Right ventricle myocardium superior (tissue), 1 donor: ENCODE measurements around the gene MET. TPM values are rescaled to one million over a fixed set of nuclear protein-coding genes. Genes with fewer than 3 reads are reported as not detected.
"Not testable (repeated sequence)": the region's sequence is repeated elsewhere in the genome, so short reads cannot be mapped to it uniquely, and the experiment has no call there.

Source experiments
- ATAC-seq: fragments of 200-7000 bp; cut with Tn5 transposase; one replicate; pipeline ENCODE4 v1.9.1; 2020; ENCODE audit warnings: mild to moderate bottlenecking; ENCODE audit not compliant: poor library complexity
- DNase-seq: peaks from one replicate; pipeline ENCODE4 v3.0.0-alpha.2; 2020
- intact Hi-C: fragments of 100-400 bp; cut with DNase I; formaldehyde crosslinking; loops from one replicate; pipeline ENCODE4 v1.11.2; 2022
- total RNA-seq: library from RNA; stranded (reverse); fragmentation: NEBNext Ultra II Directional; extraction: Animal tissue kit (Norgen Biotek cat#: 25700); gene quantifications from one replicate; pipeline ENCODE4 v1.2.1, GENCODE V29; 2021
- donor health status: DM: no; HTN: yes; CAD: no; lungs with severe emphysema.

Gene MET
- total RNA-seq, 1 donor from 2014 or later: 14.3 TPM

- DNase-seq (no peak), ATAC-seq (peak; percentile 41)
- intact Hi-C loops: no loop called here
Observed at GRCh38 chr7:116653646-116654045, 18.4 kb upstream of the MET start.

DNA sequence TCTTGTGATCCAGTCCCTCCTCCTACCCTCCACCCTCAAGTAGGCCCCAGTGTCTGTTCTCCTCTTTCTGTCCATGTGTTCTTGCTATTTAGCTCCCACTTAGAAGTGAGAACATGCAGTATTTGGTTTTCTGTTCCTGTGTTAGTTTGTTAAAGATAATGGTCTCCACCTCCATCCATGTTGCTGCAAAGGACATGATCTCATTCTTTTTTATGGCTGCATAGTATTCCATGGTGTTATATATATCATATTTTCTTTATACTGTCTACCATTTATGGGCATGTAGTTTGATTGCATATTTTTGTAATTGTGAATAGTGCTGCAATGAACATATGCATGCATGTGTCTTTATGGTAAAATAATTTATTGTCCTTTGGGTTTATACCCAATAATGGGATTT is 12.7 kb upstream of the MET start:
- intact Hi-C loops, DNase-seq, ATAC-seq: not testable (repeated sequence)

DNA sequence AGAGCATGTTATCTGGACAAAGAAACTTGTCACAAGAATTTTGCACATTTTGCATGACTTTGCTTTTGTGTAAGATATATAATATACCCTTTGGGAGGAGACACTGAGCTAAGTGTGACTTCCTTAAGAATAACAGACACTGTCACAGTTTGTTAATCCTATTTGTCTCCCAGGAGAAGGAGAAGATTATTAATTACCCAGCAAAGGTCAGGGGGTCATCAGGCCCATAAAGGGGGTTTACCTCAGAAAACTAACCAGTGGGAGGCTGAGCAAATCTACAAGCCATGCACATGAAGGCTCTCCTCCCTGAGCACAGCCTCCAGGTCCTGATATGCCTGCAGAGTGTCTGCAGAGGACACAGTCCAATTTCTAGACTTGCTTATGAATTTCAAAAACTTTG is 10.1 kb upstream of the MET start:
- ATAC-seq (no peak), DNase-seq (no peak)
- intact Hi-C loops: no loop called here

GRCh38 chr7:116663744-116664143 is 8.3 kb upstream of the MET start:
- ATAC-seq (peak; percentile 63), DNase-seq (peak; percentile 35)
- intact Hi-C loops: no loop called here

- ATAC-seq (no peak), DNase-seq (no peak)
- intact Hi-C loops: no loop called here
Observed at GRCh38 chr7:116665332-116665996, 6.5 kb upstream of the MET start.

- DNase-seq (no peak), ATAC-seq (no peak)
- intact Hi-C loops: loop anchor here (5.0 to 10.0 kb wide), 3 partner anchors 75 to 138 kb away; no protein-coding TSS in a partner anchor
Observed at GRCh38 chr7:116669769-116670168, 2.2 kb upstream of the MET start.

DNA sequence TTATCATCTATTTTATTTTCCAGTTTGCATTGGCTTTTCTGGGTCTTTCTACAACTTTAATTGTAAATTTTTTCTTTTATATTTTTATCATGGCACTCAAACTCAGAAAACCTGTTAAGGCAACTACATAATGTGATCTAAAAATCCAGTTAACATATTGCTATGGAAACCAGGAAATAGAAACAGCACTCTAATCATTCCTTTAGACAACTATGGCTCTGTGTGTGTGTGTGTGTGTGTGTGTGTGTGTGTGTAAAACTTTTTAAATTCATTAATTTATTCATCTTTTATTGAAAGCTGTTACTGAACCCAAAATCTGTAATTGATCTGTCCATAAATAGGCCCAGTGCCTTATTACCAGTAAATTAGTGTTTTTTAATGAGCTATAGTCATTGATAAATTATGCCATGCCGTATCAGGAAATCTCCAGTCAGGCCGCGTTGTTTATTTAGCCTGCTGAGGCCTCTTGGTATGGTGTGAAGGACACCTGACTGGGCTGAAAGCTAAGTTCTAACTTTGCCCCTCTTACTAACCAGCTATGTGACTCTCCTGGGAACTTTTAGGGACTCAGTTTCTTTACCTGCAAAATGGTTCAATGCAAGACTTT is 1.5 kb upstream of the MET start:
- intact Hi-C loops: loop anchor here (5.0 to 10.0 kb wide), 3 partner anchors 76 to 137 kb away; no protein-coding TSS in a partner anchor
- ATAC-seq (no peak), DNase-seq (no peak)

GRCh38 chr7:116671111-116671510 is 885 bp upstream of the MET start:
- intact Hi-C loops: loop anchor here (5.0 to 10.0 kb wide), 3 partner anchors 76 to 136 kb away; no protein-coding TSS in a partner anchor

DNA sequence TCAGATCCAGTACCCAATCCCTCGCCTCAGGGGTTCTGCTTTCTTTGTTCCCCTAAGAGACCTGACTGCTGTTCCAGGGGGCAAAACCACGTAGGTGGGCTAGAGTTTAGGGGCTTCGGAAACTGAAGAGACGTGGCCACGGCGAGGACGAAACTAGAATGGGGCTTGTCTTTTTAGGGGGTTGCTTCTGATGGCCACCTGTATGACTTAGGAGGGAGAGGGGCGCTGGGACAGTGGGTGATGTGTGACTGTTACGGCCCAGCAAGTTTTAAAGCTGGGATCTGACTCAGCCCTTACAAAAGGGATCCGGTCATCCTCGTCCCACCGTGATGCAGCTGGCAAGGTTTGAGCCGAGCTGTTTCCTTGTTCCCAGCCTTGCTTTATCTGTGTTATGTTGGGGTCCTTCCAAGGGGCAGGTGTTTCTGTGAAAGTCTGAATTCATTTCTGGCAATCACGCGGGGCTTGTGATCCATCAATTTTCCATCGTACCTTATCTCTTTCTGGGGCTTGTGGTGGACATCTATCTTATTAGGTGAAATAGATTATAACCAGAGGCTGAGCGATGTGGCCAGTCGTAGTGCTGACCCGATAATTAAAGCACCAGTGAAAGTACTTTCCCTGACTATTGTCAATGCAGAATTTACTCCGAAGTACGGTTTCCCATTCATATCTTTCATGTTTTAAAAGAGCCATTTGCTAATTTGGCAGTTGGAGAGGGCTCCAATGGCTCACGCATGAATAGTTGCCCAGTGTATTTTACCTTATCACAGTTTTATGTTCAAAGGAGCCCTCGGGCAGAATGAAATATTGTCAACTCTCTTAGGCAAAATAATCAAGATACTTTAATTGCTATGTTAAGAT is 830 bp downstream of the MET start:
- peak; percentile 19 for ATAC-seq
- intact Hi-C loops: loop anchor here (5.0 to 10.0 kb wide), 3 partner anchors 78 to 134 kb away; no protein-coding TSS in a partner anchor
- peak; percentile 35 for DNase-seq

More at GRCh38 chr7:116671111-116671510, 885 bp upstream of the MET start:
- DNase-seq (no peak), ATAC-seq (no peak)

- ATAC-seq: no peak
- intact Hi-C loops: loop anchor here (5.0 to 10.0 kb wide), 3 partner anchors 79 to 134 kb away; no protein-coding TSS in a partner anchor
Observed at GRCh38 chr7:116673457-116673865, 1.5 kb downstream of the MET start.

DNA sequence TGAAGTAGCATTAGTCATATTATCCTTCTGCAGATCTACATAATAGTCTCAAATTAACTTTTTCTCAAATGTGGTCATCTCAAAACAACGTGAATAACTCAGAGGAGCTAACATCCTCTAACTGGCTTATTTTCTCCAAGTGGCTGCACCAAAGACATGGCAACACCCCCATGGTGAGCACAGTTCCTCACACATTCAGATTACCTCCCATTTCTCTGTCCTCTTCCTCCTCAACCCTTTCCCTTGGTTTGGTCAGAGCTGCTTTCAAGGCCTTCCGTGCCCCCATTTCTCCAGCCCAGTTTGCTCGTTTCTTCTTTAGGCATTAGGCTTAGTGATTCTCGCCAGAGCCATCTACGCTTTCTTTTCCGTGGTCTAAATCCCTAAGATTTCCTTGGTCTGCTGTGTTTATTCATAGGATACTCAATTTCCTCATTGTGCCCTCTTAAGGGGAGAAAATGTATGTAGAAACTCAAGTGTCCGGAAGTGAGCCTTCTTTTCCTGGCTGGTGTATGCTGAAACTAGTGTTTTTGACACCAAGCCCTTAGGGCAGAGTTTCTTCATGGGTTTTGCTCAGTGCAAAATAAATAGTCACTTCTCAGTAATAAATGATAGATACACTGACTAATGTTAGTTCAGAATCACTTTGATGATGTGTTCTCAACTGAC is 2.6 kb downstream of the MET start:
- ATAC-seq: no peak
- DNase-seq: no peak
- intact Hi-C loops: loop anchor here (5.0 to 10.0 kb wide), 3 partner anchors 80 to 133 kb away; no protein-coding TSS in a partner anchor

More at GRCh38 chr7:116673457-116673865, 1.5 kb downstream of the MET start:
- no peak for DNase-seq

GRCh38 chr7:116675812-116676355 is 3.9 kb downstream of the MET start:
- DNase-seq (no peak), ATAC-seq (no peak)
- intact Hi-C loops: loop anchor here (10.0 kb wide), 2 partner anchors 81 to 109 kb away; no protein-coding TSS in a partner anchor

DNA sequence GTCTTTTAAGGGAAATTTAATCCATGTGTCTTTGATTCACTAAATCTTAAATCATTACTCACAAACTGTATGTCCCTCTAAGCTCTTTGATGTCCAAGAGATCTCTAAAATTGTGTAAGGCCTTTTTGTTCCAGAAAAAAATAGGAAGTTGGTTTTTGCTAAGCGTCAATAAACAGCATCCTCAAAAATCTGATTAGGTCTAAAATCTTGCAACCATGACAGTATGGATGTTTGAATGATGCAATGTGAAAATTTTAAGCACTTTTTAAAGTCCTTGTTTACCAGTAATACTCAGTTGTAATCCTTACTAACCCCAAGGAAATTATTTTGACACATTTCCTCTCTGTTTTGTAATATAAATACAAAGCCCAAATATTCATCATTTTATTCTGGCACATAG is 6.8 kb downstream of the MET start:
- ATAC-seq: no peak
- intact Hi-C loops: loop anchor here (10.0 kb wide), 2 partner anchors 84 to 106 kb away; no protein-coding TSS in a partner anchor

GRCh38 chr7:116679500-116679899 is 7.5 kb downstream of the MET start:
- intact Hi-C loops: loop anchor here (10.0 kb wide), 2 partner anchors 85 to 105 kb away; no protein-coding TSS in a partner anchor
- ATAC-seq: no peak

More for the DNA sequence above, 6.8 kb downstream of the MET start:
- DNase-seq: no peak

GRCh38 chr7:116683786-116684185 is 11.8 kb downstream of the MET start:
- DNase-seq: no peak
- intact Hi-C loops: no loop called here
- no peak for ATAC-seq

More at GRCh38 chr7:116679500-116679899, 7.5 kb downstream of the MET start:
- no peak for DNase-seq

- DNase-seq (no peak), ATAC-seq (no peak)
- intact Hi-C loops: no loop called here
Observed at GRCh38 chr7:116686033-116686432, 14.0 kb downstream of the MET start.

- ATAC-seq (no peak), DNase-seq (no peak)
- intact Hi-C loops: no loop called here
Observed at GRCh38 chr7:116686812-116687419, 14.9 kb downstream of the MET start.

DNA sequence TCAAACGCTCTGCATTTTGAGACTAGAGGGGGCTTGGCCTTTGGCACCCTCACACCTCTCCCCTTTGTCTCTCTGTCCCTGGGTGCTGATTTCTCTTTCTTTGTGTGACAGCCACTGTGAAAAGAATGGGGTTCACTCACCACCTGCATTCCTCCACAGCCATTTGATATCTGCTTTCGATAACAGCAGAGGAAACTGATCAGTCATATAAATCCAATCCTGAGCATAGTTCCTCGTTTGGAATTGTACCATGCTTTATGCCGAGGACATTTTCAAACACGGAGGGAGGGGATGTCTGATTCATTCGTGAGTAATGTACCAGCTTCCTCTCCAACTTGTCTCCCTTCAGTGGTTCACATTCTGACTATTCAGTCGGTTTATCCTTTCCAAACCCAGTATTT is 15.8 kb downstream of the MET start:
- DNase-seq (no peak), ATAC-seq (no peak)
- intact Hi-C loops: no loop called here
